GM21528 (cell line): Measurements from ENCODE around the gene EDAR.

Source experiments
- ATAC-seq: cut with Tn5 transposase; IDR thresholded peaks from one replicate; pipeline ENCODE4 v1.9.1; 2021; ENCODE audit warnings: mild to moderate bottlenecking, moderate library complexity; ENCODE audit not compliant: unreplicated experiment, low FRiP score

EDAR gene

DNA sequence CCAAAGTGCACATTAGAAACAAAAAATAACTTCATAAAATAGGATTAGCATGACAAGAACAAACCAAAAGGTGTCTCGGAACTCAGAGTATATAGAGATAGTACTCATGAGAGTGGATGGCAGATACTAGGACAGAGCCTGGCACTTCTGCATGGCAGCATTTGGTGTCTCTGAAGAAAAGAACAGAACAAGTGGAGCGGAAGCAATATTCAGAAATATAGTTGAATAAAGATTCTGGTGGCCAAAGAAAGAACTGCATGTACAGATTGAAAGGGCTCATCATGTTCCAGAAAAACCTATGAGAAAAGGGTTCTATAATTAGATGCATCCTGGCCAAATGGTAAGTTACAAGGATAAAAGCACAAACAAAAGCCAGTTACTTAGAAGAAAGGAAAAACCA, 111.5 kb downstream of the EDAR start:
- no peak for ATAC-seq

DNA sequence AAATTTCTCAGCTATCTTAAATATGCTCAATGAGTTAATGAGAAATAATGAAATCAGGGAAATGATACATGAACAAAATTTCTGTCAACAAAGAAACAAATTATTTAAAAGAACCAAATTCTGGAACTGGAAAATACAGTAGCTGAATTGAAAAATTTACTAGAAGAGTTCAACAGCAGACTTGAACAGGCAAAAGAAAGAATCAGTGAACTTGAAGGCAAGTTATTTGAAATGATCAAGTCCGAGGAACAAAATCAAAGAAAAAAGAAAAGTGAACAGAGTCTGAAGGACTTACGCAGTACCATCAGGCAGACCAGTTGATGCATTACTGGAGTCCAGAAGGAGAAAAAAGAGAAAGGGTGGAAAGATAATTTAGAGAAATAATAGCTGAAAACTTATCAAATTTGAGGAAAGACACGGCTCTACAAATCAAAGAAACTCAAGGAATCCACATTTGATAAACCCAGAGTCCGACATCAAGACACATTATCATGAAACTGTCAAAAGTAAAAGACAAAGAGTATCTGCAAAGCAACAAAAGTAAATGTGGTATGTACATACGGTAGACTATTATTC, 118.9 kb downstream of the EDAR start:
- ATAC-seq, result no peak

DNA sequence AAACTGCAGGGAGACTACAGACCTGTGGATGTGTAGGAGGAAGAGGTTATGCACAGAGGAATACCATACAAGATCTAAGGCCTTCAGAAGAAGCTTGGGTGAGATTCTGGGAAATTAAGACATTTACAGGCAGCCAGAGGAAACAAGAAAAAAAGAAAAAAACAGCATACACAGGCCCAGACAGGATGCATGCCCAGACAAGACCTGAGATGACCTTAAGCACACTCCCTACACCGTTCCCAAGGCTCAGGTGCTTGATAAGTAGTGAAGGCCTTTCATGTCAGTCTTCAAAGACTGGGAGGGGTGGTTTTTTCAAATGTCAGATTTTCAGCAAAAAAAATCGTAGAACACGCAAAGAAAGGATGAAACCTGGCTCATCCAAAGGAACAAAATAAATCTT, 119.5 kb downstream of the EDAR start:
- no peak for ATAC-seq

DNA sequence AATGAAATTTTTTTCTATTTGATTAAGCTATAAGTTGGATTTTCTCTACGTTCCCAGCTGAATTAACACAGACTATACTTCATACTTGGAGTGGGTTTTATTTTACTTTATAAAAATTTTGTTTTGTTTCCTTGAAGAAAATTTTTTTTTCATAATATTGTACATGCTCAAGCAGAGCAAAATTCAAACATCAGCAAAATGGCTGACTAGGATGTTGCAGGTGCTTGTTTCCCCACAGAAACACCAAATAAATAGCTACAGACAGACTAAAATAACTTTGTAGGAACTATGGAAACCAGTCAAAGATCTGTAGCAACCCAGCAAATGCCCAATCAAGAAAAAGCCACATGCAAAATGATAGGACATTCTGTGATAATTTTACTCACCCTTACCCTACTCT, 120.1 kb downstream of the EDAR start:
- no peak for ATAC-seq

DNA sequence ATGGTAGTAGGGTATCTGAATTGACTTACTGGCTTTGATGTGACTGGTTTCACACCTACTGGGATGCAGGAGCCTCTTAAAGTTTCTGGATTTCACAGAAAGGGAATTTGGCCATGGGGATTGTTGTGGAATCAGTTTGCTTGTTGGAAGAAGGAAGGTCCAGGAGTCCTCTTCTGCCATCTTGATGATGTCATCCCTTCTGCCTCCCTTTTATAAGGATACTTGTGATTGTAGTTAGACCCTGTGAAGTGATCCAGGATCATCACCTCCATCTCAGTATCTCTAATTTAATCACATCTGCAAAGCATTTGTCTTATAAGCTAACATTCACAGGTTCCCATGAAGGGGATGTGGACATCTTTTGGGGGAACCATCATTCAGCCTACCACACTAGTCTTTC, 123.0 kb downstream of the EDAR start:
- ATAC-seq, result no peak

DNA sequence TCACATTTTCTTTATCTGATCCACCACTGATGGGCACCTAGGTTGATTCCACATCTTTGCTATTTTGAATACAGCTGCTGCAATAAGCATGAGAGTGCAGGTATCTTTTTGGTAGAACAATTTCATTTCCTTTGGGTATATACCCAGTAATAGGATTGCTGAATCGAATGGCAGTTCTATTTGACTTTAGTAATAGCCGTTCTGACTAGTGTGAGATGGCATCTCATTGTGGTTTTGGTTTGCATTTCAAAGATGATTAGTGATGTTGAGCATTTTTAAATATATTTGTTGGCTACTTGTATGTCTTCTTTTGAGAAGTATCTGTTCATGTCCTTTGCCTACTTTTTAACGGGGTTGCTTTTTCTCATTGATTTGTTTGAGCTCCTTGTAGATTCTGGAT, 130.1 kb downstream of the EDAR start:
- ATAC-seq, result no peak

DNA sequence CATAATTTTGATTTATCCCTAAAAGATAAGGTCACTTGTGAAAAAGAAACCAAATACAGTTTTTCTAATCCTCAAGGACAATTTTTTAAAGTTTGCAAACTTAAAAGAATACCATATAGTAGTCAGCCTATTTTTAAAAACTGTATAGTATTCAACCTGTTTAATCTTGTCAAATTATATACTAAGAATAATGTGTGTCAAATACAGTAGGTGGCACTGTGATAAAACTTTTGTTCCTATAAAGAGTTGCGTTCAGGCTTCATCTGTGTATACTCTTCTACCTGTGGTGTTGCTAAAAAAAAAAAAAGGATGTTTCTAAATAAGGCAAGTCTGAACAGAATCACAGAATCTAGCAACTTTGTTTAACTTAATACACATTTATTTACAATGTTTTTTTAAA, 133.8 kb downstream of the EDAR start:
- ATAC-seq, result no peak

DNA sequence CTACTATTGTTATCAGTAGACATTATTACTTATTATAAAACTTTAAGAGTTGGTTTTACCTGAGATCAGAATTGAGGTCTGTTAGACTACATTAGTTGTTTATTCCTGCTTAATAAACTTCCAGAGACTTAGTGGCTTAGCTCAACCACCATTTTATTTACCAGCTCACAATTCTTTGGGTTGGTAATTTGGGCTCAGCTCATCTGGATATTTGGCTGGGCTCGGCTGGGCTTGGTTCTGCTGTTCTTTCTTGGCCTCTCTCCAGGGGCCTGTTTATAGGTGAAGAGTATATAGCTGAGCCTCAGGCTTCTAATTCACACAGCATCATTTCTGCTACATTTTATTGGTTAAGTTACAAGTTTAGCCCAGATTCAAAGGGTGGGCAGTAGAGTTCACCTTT, 134.5 kb downstream of the EDAR start:
- ATAC-seq, result no peak

DNA sequence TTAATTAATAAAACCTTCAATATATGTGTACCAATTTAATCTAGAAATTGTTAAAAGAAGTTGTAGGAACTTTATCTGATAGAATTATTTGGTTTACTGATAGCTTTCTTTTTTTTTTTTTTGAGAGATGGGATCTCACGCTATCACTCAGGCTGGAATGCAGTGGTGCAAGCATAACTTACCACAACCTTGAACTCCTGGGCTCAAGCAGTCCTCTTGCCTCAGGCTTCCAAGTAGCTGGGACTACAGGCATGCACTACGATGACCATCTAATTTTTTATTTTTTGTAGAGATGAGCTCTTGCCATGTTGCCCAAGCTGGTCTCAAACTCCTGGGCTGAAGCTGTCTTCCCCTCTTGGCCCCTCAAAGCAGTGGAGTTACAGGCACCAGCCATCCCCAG, 135.6 kb downstream of the EDAR start:
- ATAC-seq, result no peak

DNA sequence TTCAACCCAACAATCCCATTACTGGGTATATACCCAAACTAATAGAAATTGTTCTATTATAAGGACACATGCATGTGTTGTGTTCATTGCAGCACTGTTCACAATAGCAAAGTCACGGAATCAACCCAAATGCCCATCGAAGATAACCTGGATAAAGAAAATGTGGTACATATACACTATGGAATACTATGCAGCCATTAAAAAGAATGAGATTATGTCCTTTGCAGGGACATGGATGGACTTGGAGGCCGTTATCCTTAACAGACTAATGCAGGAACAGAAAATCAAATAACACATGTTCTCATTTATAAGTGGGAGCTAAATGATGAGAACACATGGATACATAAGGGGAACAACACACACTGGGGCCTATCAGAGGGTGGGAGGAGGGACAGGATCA, 136.6 kb downstream of the EDAR start:
- ATAC-seq, result no peak

DNA sequence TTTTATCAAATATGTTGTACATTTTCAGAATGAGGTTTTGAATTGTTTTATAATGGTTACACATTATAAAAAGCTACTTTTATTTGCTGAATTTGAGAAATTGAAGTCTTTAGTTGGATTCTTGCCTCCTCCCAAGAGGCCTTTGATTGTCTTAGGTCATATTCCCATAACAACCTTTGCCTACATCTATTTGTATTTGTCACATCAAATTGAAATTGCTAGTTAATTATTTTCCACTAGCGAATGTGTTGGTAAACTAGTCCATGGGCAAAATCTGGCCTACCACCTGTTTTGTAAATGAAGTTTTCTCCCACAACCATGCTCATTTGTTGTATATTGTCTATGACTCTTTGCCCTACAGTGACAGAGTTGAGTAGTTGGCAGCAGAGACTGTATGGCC, 142.0 kb downstream of the EDAR start:
- ATAC-seq, result no peak

DNA sequence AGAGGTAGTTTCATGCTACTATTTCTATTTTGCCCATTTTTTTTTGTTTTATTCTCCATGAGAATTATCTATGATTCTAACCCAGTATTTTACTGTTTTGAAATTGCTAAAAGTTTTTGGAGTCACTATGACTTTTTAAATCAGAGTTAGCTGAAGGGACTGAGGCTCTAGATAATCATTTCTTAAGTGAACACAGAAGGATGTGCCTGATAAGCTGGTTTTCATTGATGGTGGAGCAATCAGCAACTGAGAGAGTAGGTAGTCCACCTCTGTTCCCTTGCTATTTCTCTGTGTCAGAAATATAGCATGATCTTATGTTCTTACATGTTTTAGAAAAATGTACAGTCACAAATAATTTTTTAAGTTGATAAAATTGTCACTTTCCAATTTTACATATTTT, 143.1 kb downstream of the EDAR start:
- no peak for ATAC-seq
